ENCODE measurements around the gene NACA. TPM values are rescaled to one million over a fixed set of nuclear protein-coding genes. Genes with fewer than 3 reads are reported as not detected.

Gene NACA
- total and polyA plus RNA-seq, 8 donors: 531 to 2,541 (median 2,355) TPM

DNA sequence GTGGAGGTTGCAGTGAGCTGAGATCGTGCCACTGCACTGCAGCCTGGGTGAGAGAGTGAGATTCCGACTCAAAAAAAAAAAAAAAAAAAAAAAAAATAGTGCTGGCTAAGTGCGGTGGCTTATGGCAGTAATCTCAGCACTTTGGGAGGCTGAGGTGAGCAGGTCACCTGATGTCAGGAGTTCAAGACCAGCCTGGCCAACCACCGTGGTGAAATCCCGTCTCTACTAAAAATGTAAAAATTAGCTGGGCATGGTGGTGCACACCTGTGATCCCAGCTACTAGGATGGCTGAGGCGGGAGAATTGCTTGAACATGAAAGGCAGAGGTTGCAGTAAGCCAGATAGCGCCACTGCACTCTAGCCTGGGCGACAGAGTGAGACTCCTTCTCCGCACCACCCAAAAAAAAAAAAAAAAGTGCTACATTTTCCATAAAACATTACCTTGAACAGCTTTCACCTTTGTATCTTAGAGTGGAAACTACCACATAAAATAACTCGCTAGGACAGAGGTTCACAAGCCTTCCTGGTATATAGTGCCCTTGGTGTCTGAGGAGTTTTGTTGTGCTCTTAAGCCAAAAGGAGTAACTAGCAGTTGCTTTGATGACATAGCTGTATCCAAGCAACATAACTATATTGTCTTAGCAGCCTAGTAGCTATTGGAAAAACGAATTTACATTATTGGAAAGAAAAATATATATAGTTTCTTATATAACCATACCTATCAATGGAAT lies 48.1 kb downstream of the NACA start:
- Histone ChIP-seq H3K36me3 (peaks cover 0 to 48% of the 10 kb centered on the region in 2 donors), H3K27ac (no peak overlapping the region), H3K4me1 (peaks cover 2 to 71% of the 10 kb centered on the region in 2 donors), H3K27me3 (no peaks in the 10 kb centered on the region), H3K9me3 (no peaks in the 10 kb centered on the region), H3K4me3 (no peak overlapping the region)
- intact Hi-C loops (cut with DNase I): no loop called here
- TF ChIP-seq, protein P1, sequence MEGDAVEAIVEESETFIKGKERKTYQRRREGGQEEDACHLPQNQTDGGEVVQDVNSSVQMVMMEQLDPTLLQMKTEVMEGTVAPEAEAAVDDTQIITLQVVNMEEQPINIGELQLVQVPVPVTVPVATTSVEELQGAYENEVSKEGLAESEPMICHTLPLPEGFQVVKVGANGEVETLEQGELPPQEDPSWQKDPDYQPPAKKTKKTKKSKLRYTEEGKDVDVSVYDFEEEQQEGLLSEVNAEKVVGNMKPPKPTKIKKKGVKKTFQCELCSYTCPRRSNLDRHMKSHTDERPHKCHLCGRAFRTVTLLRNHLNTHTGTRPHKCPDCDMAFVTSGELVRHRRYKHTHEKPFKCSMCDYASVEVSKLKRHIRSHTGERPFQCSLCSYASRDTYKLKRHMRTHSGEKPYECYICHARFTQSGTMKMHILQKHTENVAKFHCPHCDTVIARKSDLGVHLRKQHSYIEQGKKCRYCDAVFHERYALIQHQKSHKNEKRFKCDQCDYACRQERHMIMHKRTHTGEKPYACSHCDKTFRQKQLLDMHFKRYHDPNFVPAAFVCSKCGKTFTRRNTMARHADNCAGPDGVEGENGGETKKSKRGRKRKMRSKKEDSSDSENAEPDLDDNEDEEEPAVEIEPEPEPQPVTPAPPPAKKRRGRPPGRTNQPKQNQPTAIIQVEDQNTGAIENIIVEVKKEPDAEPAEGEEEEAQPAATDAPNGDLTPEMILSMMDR (IDR thresholded peaks at IDR 0.05): no peak
- DNase-seq (peak in 1 of 4 donors; percentile 16), ATAC-seq (no peak)

DNA sequence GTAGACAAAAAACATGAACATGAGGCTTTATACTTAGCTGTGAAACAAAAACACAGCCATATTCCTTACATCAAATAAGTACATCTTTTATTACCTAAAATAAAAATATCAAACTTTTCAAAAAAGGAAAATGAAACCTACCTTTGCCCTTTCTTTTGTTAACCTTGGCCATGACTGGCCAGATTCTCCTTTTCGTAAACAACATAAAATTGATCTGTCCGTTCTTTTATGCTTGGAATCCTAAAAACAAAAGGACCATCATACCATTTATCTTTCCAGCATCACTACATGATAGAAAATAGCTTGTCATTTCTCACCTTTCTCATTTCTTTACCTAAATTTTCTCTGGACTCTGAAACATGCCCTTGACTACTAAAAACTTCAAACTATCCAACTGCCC lies 53.5 kb downstream of the NACA start:
- H3K27me3 ChIP-seq: no peaks in the 10 kb centered on the region
- intact Hi-C loops (cut with DNase I): no loop called here
- H3K27ac ChIP-seq: no peak overlapping the region
- TF ChIP-seq, protein P1 (IDR thresholded peaks at IDR 0.05): no peak
- no peak overlapping the region for H3K4me3 ChIP-seq
- H3K36me3 ChIP-seq: peaks cover 0 to 74% of the 10 kb centered on the region in 2 donors
- peaks cover 0 to 25% of the 10 kb centered on the region in 2 donors for H3K4me1 ChIP-seq
- ATAC-seq: no peak
- H3K9me3 ChIP-seq: no peaks in the 10 kb centered on the region
- no peak for DNase-seq

- Histone ChIP-seq H3K4me3 (no peak overlapping the region), H3K4me1 (peaks cover 0 to 19% of the 10 kb centered on the region in 2 donors), H3K27me3 (no peaks in the 10 kb centered on the region), H3K27ac (no peak overlapping the region), H3K36me3 (peaks cover 0 to 81% of the 10 kb centered on the region in 2 donors), H3K9me3 (no peaks in the 10 kb centered on the region)
- TF ChIP-seq, protein P1 (IDR thresholded peaks at IDR 0.05): no peak
- no peak for DNase-seq
- ATAC-seq: peak; percentile 29
- intact Hi-C loops (cut with DNase I): no loop called here
Observed at GRCh38 chr12:56670836-56671235, 54.3 kb downstream of the NACA start.

DNA sequence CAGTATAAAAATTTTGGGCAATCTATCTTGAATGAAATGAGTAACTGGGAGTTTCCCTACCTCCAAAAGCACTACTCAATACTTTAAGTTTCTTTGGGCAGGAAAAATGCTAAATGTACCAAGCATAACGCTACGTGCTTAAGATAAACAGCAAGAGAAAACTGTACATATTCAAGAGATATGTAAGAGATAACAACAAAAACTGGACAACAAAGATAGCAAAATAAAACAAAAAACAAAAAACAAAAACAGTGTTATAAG lies 57.0 kb downstream of the NACA start:
- intact Hi-C loops (cut with DNase I): no loop called here
- DNase-seq: no peak
- Histone ChIP-seq H3K27me3 (no peaks in the 10 kb centered on the region), H3K4me3 (no peak overlapping the region), H3K27ac (peak overlapping the region in 1 of 2 donors; percentile 39), H3K36me3 (peaks cover 0 to 100% of the 10 kb centered on the region in 2 donors), H3K9me3 (no peaks in the 10 kb centered on the region), H3K4me1 (peaks cover 0 to 4% of the 10 kb centered on the region in 2 donors)
- TF ChIP-seq, protein P1 (IDR thresholded peaks at IDR 0.05): no peak
- no peak for ATAC-seq

Other genes with a start within 250 kb of the NACA start
- 1 to 10 TPM; 3.0 to 5.9 TPM for gene GLS2, start 237.1 kb downstream of the NACA start, total RNA-seq
- 1 to 10 TPM; 2.3 to 3.4 (median 2.7) TPM for gene GLS2, start 237.1 kb downstream of the NACA start, polyA plus RNA-seq (ENCODE audit: insufficient read length in 6 of 6)
- 100 to 1,000 TPM in 1 of 2 donors, 10 to 100 TPM in 1; 81.2 to 113 TPM for gene RBMS2, start 203.5 kb downstream of the NACA start, total RNA-seq
- 10 to 100 TPM; 49.0 to 74.9 (median 67.1) TPM for gene RBMS2, start 203.5 kb downstream of the NACA start, polyA plus RNA-seq (ENCODE audit: insufficient read length in 6 of 6)
- gene BAZ2A, start 95.0 kb downstream of the NACA start, total RNA-seq: 10 to 100 TPM; 91.0 to 96.0 TPM
- gene BAZ2A, start 95.0 kb downstream of the NACA start, polyA plus RNA-seq (ENCODE audit: insufficient read length in 6 of 6): 100 to 1,000 TPM in 3 of 6 donors, 10 to 100 TPM in 3; 90.9 to 113 (median 99.6) TPM
- 100 to 1,000 TPM; 433 to 487 TPM for gene ATP5F1B, start 79.3 kb downstream of the NACA start, total RNA-seq
- 100 to 1,000 TPM; 528 to 661 (median 622) TPM for gene ATP5F1B, start 79.3 kb downstream of the NACA start, polyA plus RNA-seq (ENCODE audit: insufficient read length in 6 of 6)
- gene PTGES3, start 37.0 kb downstream of the NACA start, total RNA-seq: 100 to 1,000 TPM; 164 to 210 TPM
- 100 to 1,000 TPM; 224 to 303 (median 278) TPM for gene PTGES3, start 37.0 kb downstream of the NACA start, polyA plus RNA-seq (ENCODE audit: insufficient read length in 6 of 6)
- gene PRIM1, start 27.0 kb upstream of the NACA start, total RNA-seq: 10 to 100 TPM in 1 of 2 donors, 1 to 10 TPM in 1; 7.2 to 13.6 TPM
- 10 to 100 TPM; 19.9 to 28.5 (median 23.2) TPM for gene PRIM1, start 27.0 kb upstream of the NACA start, polyA plus RNA-seq (ENCODE audit: insufficient read length in 6 of 6)
- gene HSD17B6, start 38.0 kb upstream of the NACA start, total RNA-seq: 10 to 100 TPM; 40.7 to 63.0 TPM
- 1 to 10 TPM in 5 of 6 donors, under 1 TPM in 1; 0.57 to 4.8 (median 1.8) TPM for gene HSD17B6, start 38.0 kb upstream of the NACA start, polyA plus RNA-seq (ENCODE audit: insufficient read length in 6 of 6)
- not detected for gene SDR9C7, start 209.1 kb upstream of the NACA start, total RNA-seq
- gene SDR9C7, start 209.1 kb upstream of the NACA start, polyA plus RNA-seq (ENCODE audit: insufficient read length in 6 of 6): under 1 TPM in 5 of 6 donors, not detected in 1; 0.10 to 0.21 (median 0.18) TPM
- gene RDH16, start 232.3 kb upstream of the NACA start, total RNA-seq: under 1 TPM; 0.20 to 0.45 TPM
- 1 to 10 TPM in 1 of 6 donors, under 1 TPM in 5; 0.60 to 1.1 (median 0.86) TPM for gene RDH16, start 232.3 kb upstream of the NACA start, polyA plus RNA-seq (ENCODE audit: insufficient read length in 6 of 6)

Data from left lung (tissue), 10 donors.